Skin of body (tissue), 2 donors: ENCODE results near the gene PROSER2. TPM values are rescaled to one million over a fixed set of nuclear protein-coding genes. Genes with fewer than 3 reads are reported as not detected.
"Not testable (repeated sequence)": the region's sequence is repeated elsewhere in the genome, so short reads cannot be mapped to it uniquely, and the experiment has no call there.

Experiments used
- DNase-seq: peaks from one replicate; lab custom pipeline; 2025; lab: John Stamatoyannopoulos, UW
- total RNA-seq: library from RNA; depleted of rRNA; stranded (reverse); fragments of >200 nt; gene quantifications from one replicate; pipeline ENCODE4 v1.2.3, GENCODE V29; 2014

Gene PROSER2
- total RNA-seq, 1 donor from 2014 or later, result 4.9 TPM

- DNase-seq, result no peak
Measured at GRCh38 chr10:11884706-11885423, 61.7 kb downstream of the PROSER2 start.

- DNase-seq, result no peak
Measured at GRCh38 chr10:11885437-11886137, 62.4 kb downstream of the PROSER2 start.

GRCh38 chr10:11886138-11886474, 63.0 kb downstream of the PROSER2 start:
- DNase-seq, result no peak

GRCh38 chr10:11886851-11887250, 63.7 kb downstream of the PROSER2 start:
- DNase-seq, result no peak

- no peak for DNase-seq
Measured at GRCh38 chr10:11887381-11888227, 64.4 kb downstream of the PROSER2 start.

- DNase-seq, result not testable (repeated sequence)
Measured at GRCh38 chr10:11889263-11889662, 66.1 kb downstream of the PROSER2 start.

GRCh38 chr10:11891776-11892486, 68.8 kb downstream of the PROSER2 start:
- DNase-seq, result no peak

GRCh38 chr10:11893749-11894278, 70.7 kb downstream of the PROSER2 start:
- DNase-seq, result no peak

GRCh38 chr10:11894381-11895107, 71.4 kb downstream of the PROSER2 start:
- DNase-seq, result no peak

GRCh38 chr10:11895108-11895466, 71.9 kb downstream of the PROSER2 start:
- no peak for DNase-seq

GRCh38 chr10:11895598-11895997, 72.4 kb downstream of the PROSER2 start:
- no peak for DNase-seq

GRCh38 chr10:11896549-11897200, 73.5 kb downstream of the PROSER2 start:
- DNase-seq, result no peak

- no peak for DNase-seq
Measured at GRCh38 chr10:11898033-11898371, 74.8 kb downstream of the PROSER2 start.

- no peak for DNase-seq
Measured at GRCh38 chr10:11898372-11899066, 75.4 kb downstream of the PROSER2 start.

- DNase-seq, result no peak
Measured at GRCh38 chr10:11899067-11899876, 76.1 kb downstream of the PROSER2 start.

- DNase-seq, result no peak
Measured at GRCh38 chr10:11901036-11901301, 77.8 kb downstream of the PROSER2 start.

GRCh38 chr10:11901454-11901832, 78.3 kb downstream of the PROSER2 start:
- no peak for DNase-seq

GRCh38 chr10:11901833-11902475, 78.8 kb downstream of the PROSER2 start:
- DNase-seq, result no peak

- no peak for DNase-seq
Measured at GRCh38 chr10:11902646-11903045, 79.5 kb downstream of the PROSER2 start.
